Right hindlimb (tissue), 1 donor: ENCODE measurements around the gene TAF1B.
A peak's percentile ranks its signal among the peaks of the same experiment; 100 is the strongest.

Source experiments
- DNase-seq: peaks from one replicate; pipeline ENCODE4 v3.0.0-alpha.2; 2018

The TAF1B gene

GRCh38 chr2:9808334-9809063 lies 34.8 kb upstream of the TAF1B start:
- no peak for DNase-seq

GRCh38 chr2:9809064-9809356 lies 34.3 kb upstream of the TAF1B start:
- no peak for DNase-seq

- DNase-seq: no peak
Observed at GRCh38 chr2:9809448-9810088, 33.7 kb upstream of the TAF1B start.

- DNase-seq: no peak
Observed at GRCh38 chr2:9811216-9811615, 32.1 kb upstream of the TAF1B start.

GRCh38 chr2:9811679-9812511 lies 31.4 kb upstream of the TAF1B start:
- DNase-seq: no peak

- DNase-seq: no peak
Observed at GRCh38 chr2:9812945-9813311, 30.3 kb upstream of the TAF1B start.

- peak; percentile 76 for DNase-seq
Observed at GRCh38 chr2:9813312-9814128, 29.8 kb upstream of the TAF1B start.

- no peak for DNase-seq
Observed at GRCh38 chr2:9814129-9814868, 29.0 kb upstream of the TAF1B start.

- no peak for DNase-seq
Observed at GRCh38 chr2:9815076-9815475, 28.2 kb upstream of the TAF1B start.

GRCh38 chr2:9815844-9816279 lies 27.4 kb upstream of the TAF1B start:
- no peak for DNase-seq

- DNase-seq: no peak
Observed at GRCh38 chr2:9818097-9818496, 25.2 kb upstream of the TAF1B start.

GRCh38 chr2:9819551-9819950 lies 23.7 kb upstream of the TAF1B start:
- DNase-seq: no peak

GRCh38 chr2:9820020-9820973 lies 23.0 kb upstream of the TAF1B start:
- no peak for DNase-seq

GRCh38 chr2:9821805-9822445 lies 21.3 kb upstream of the TAF1B start:
- no peak for DNase-seq

- DNase-seq: no peak
Observed at GRCh38 chr2:9824441-9824840, 18.8 kb upstream of the TAF1B start.

GRCh38 chr2:9824956-9825720 lies 18.1 kb upstream of the TAF1B start:
- DNase-seq: no peak

GRCh38 chr2:9826208-9826607 lies 17.1 kb upstream of the TAF1B start:
- DNase-seq: no peak

GRCh38 chr2:9830685-9831410 lies 12.4 kb upstream of the TAF1B start:
- DNase-seq: no peak

GRCh38 chr2:9831670-9832069 lies 11.6 kb upstream of the TAF1B start:
- DNase-seq: no peak
